IgD-negative memory B cell (primary cell): Measurements from ENCODE around the gene GPR45. TPM values are rescaled to one million over a fixed set of nuclear protein-coding genes. Genes with fewer than 3 reads are reported as not detected.

Source experiments
- H3K27ac Mint-ChIP-seq, 3 donors: one replicate each; pipeline ENCODE4 v1.8.0; 2020 to 2022; ENCODE audit warnings: mild to moderate bottlenecking in 3 of 3, mixed read lengths in 3 of 3, moderate library complexity in 1 of 3
- H3K27me3 Mint-ChIP-seq: one replicate; pipeline ENCODE4 v1.8.0; 2021; ENCODE audit warnings: mixed read lengths
- H3K36me3 Mint-ChIP-seq: one replicate; pipeline ENCODE4 v1.8.0; 2020; ENCODE audit warnings: mild to moderate bottlenecking, mixed read lengths
- H3K4me1 Mint-ChIP-seq, 3 donors: one replicate each; pipeline ENCODE4 v1.8.0; 2020 to 2022; ENCODE audit warnings: mixed read lengths in 3 of 3, mild to moderate bottlenecking in 1 of 3
- H3K4me3 Mint-ChIP-seq, 4 donors: one replicate each; pipeline ENCODE4 v1.8.0; 2020 to 2022; ENCODE audit warnings: mild to moderate bottlenecking in 4 of 4, mixed read lengths in 4 of 4, moderate library complexity in 3 of 4
- H3K9me3 Mint-ChIP-seq, 3 donors: one replicate each; pipeline ENCODE4 v1.8.0; 2020 to 2021; ENCODE audit warnings: mixed read lengths in 3 of 3, mild to moderate bottlenecking in 1 of 3
- polyA plus RNA-seq: library from polyadenylated mRNA; unstranded; fragments of 300-500 nt; fragmentation: Illumina TruSeq; gene quantifications from one replicate; pipeline ENCODE4 v1.2.3, GENCODE V29; 2021

Gene GPR45
- polyA plus RNA-seq, 1 donor from 2014 or later, result not detected

- Mint-ChIP-seq H3K4me3 (no peak overlapping the region), H3K36me3 (peaks cover 9% of the 10 kb centered on the region), H3K4me1 (no peaks in the 10 kb centered on the region), H3K9me3 (no peaks in the 10 kb centered on the region), H3K27ac (no peak overlapping the region), H3K27me3 (no peaks in the 10 kb centered on the region)
Measured at GRCh38 chr2:105271393-105272045, 30.0 kb downstream of the GPR45 start.

- H3K36me3 Mint-ChIP-seq, result peaks cover 9% of the 10 kb centered on the region
- no peaks in the 10 kb centered on the region for H3K4me1 Mint-ChIP-seq
- no peak overlapping the region for H3K27ac Mint-ChIP-seq
- H3K4me3 Mint-ChIP-seq, result no peak overlapping the region
- no peaks in the 10 kb centered on the region for H3K9me3 Mint-ChIP-seq
- no peaks in the 10 kb centered on the region for H3K27me3 Mint-ChIP-seq
Measured at GRCh38 chr2:105272176-105272575, 30.6 kb downstream of the GPR45 start.

GRCh38 chr2:105274046-105274445, 32.5 kb downstream of the GPR45 start:
- Mint-ChIP-seq H3K27ac (no peak overlapping the region), H3K4me3 (peak overlapping the region in 1 of 4 donors; percentile 17), H3K4me1 (no peaks in the 10 kb centered on the region), H3K36me3 (peaks cover 11% of the 10 kb centered on the region), H3K9me3 (no peaks in the 10 kb centered on the region), H3K27me3 (no peaks in the 10 kb centered on the region)

GRCh38 chr2:105278654-105279053, 37.1 kb downstream of the GPR45 start:
- Mint-ChIP-seq H3K36me3 (peaks cover 8% of the 10 kb centered on the region), H3K4me1 (no peaks in the 10 kb centered on the region), H3K27ac (no peak overlapping the region), H3K9me3 (no peaks in the 10 kb centered on the region), H3K27me3 (no peaks in the 10 kb centered on the region), H3K4me3 (no peak overlapping the region)

GRCh38 chr2:105279126-105279525, 37.6 kb downstream of the GPR45 start:
- no peak overlapping the region for H3K4me3 Mint-ChIP-seq
- peak overlapping the region in 1 of 3 donors; percentile 16 for H3K27ac Mint-ChIP-seq
- H3K36me3 Mint-ChIP-seq, result peaks cover 8% of the 10 kb centered on the region
- no peaks in the 10 kb centered on the region for H3K9me3 Mint-ChIP-seq
- H3K27me3 Mint-ChIP-seq, result no peaks in the 10 kb centered on the region
- H3K4me1 Mint-ChIP-seq, result no peaks in the 10 kb centered on the region

GRCh38 chr2:105280281-105280680, 38.7 kb downstream of the GPR45 start:
- Mint-ChIP-seq H3K36me3 (peaks cover 6% of the 10 kb centered on the region), H3K4me3 (no peak overlapping the region), H3K9me3 (no peaks in the 10 kb centered on the region), H3K27ac (no peak overlapping the region), H3K4me1 (no peaks in the 10 kb centered on the region), H3K27me3 (no peaks in the 10 kb centered on the region)

- peaks cover 4% of the 10 kb centered on the region for H3K36me3 Mint-ChIP-seq
- no peak overlapping the region for H3K27ac Mint-ChIP-seq
- no peak overlapping the region for H3K4me3 Mint-ChIP-seq
- no peaks in the 10 kb centered on the region for H3K9me3 Mint-ChIP-seq
- no peaks in the 10 kb centered on the region for H3K27me3 Mint-ChIP-seq
- peaks cover 0 to 3% (median 0%) of the 10 kb centered on the region in 3 donors for H3K4me1 Mint-ChIP-seq
Measured at GRCh38 chr2:105283532-105283931, 42.0 kb downstream of the GPR45 start.

- H3K4me1 Mint-ChIP-seq, result peaks cover 0 to 3% (median 0%) of the 10 kb centered on the region in 3 donors
- H3K27me3 Mint-ChIP-seq, result no peaks in the 10 kb centered on the region
- H3K4me3 Mint-ChIP-seq, result no peak overlapping the region
- peak overlapping the region in 2 of 3 donors; percentile 46 to 65 for H3K27ac Mint-ChIP-seq
- peaks cover 4% of the 10 kb centered on the region for H3K36me3 Mint-ChIP-seq
- no peaks in the 10 kb centered on the region for H3K9me3 Mint-ChIP-seq
Measured at GRCh38 chr2:105287692-105288091, 46.1 kb downstream of the GPR45 start.

- H3K36me3 Mint-ChIP-seq, result peaks cover 4% of the 10 kb centered on the region
Measured at GRCh38 chr2:105288133-105288532, 46.6 kb downstream of the GPR45 start.

GRCh38 chr2:105290981-105291660, 49.6 kb downstream of the GPR45 start:
- H3K4me3 Mint-ChIP-seq, result no peak overlapping the region
- H3K27me3 Mint-ChIP-seq, result no peaks in the 10 kb centered on the region
- no peaks in the 10 kb centered on the region for H3K9me3 Mint-ChIP-seq
- peaks cover 0 to 5% (median 0%) of the 10 kb centered on the region in 3 donors for H3K4me1 Mint-ChIP-seq
- peaks cover 4% of the 10 kb centered on the region for H3K36me3 Mint-ChIP-seq
- no peak overlapping the region for H3K27ac Mint-ChIP-seq

More at GRCh38 chr2:105288133-105288532, 46.6 kb downstream of the GPR45 start:
- Mint-ChIP-seq H3K27ac (peak overlapping the region in 1 of 3 donors; percentile 46), H3K9me3 (no peaks in the 10 kb centered on the region), H3K4me1 (peaks cover 0 to 3% (median 0%) of the 10 kb centered on the region in 3 donors), H3K27me3 (no peaks in the 10 kb centered on the region), H3K4me3 (no peak overlapping the region)

GRCh38 chr2:105291981-105292380, 50.4 kb downstream of the GPR45 start:
- H3K36me3 Mint-ChIP-seq, result peaks cover 4% of the 10 kb centered on the region
- H3K27ac Mint-ChIP-seq, result peak overlapping the region in 1 of 3 donors; percentile 6
- H3K9me3 Mint-ChIP-seq, result no peaks in the 10 kb centered on the region
- H3K4me3 Mint-ChIP-seq, result no peak overlapping the region
- peaks cover 0 to 5% (median 0%) of the 10 kb centered on the region in 3 donors for H3K4me1 Mint-ChIP-seq
- no peaks in the 10 kb centered on the region for H3K27me3 Mint-ChIP-seq

Other genes starting within 250 kb of the GPR45 start
- gene MRPS9, start 203.7 kb upstream of the GPR45 start, polyA plus RNA-seq, result 33.6 TPM
- gene TGFBRAP1, start 88.0 kb downstream of the GPR45 start, polyA plus RNA-seq, result 23.2 TPM
- gene C2orf49, start 95.8 kb downstream of the GPR45 start, polyA plus RNA-seq, result 11.3 TPM
- 0.15 TPM for gene FHL2, start 157.3 kb downstream of the GPR45 start, polyA plus RNA-seq